ENCODE measurements around the gene LAMC1. TPM values are rescaled to one million over a fixed set of nuclear protein-coding genes. Genes with fewer than 3 reads are reported as not detected.

The LAMC1 gene
- total RNA-seq, 4 donors from 2014 or later = 130 to 315 (median 214) TPM

GRCh38 chr1:183180218-183180617, 157.0 kb downstream of the LAMC1 start:
- peak; percentile 61 to 73 for DNase-seq
- Histone ChIP-seq H3K9me3 (no peaks in the 10 kb centered on the region), H3K4me1 (no peaks in the 10 kb centered on the region), H3K27me3 (no peaks in the 10 kb centered on the region), H3K36me3 (no peaks in the 10 kb centered on the region), H3K27ac (peak overlapping the region; percentile 32 to 54), H3K4me3 (no peak overlapping the region)
- TF ChIP-seq CTCF (IDR thresholded peaks at IDR 0.05) (no peak), POLR2A (IDR thresholded peaks at IDR 0.05) (no peak)
- intact Hi-C loops (cut with DNase I; ENCODE audit: low total_unique reads) = no loop called here

GRCh38 chr1:183180634-183181056, 157.4 kb downstream of the LAMC1 start:
- Histone ChIP-seq H3K4me3 (no peak overlapping the region), H3K36me3 (no peaks in the 10 kb centered on the region), H3K27me3 (no peaks in the 10 kb centered on the region), H3K9me3 (no peaks in the 10 kb centered on the region), H3K4me1 (no peaks in the 10 kb centered on the region), H3K27ac (peak overlapping the region; percentile 32 to 54)
- peak in 1 of 2 donors; percentile 29 for DNase-seq
- intact Hi-C loops (cut with DNase I; ENCODE audit: low total_unique reads) = no loop called here
- no peak for TF ChIP-seq CTCF (IDR thresholded peaks at IDR 0.05)
- no peak for TF ChIP-seq POLR2A (IDR thresholded peaks at IDR 0.05)

- TF ChIP-seq CTCF (IDR thresholded peaks at IDR 0.05) (peak; percentile 22 to 36 (median 28)), POLR2A (IDR thresholded peaks at IDR 0.05) (peak in 1 of 2 donors; percentile 40)
- no peaks in the 10 kb centered on the region for H3K9me3 ChIP-seq
- peak; percentile 24 to 35 for DNase-seq
- intact Hi-C loops (cut with DNase I; ENCODE audit: low total_unique reads) = no loop called here
- H3K36me3 ChIP-seq = no peaks in the 10 kb centered on the region
- H3K27ac ChIP-seq = peak within 1 kb of the TSS in 1 of 2 donors; percentile 51
- H3K27me3 ChIP-seq = no peaks in the 10 kb centered on the region
- H3K4me1 ChIP-seq = no peaks in the 10 kb centered on the region
- H3K4me3 ChIP-seq = peak within 1 kb of the TSS; percentile 24 to 27
Measured at GRCh38 chr1:183185941-183186490, 162.8 kb downstream of the LAMC1 start, which contains the start of gene LAMC2. TSS of gene LAMC2 (plus strand) at chr1:183186264. CDS start at chr1:183186353, 89 bp downstream.

- TF ChIP-seq CTCF (IDR thresholded peaks at IDR 0.05) (no peak), POLR2A (IDR thresholded peaks at IDR 0.05) (no peak)
- H3K27me3 ChIP-seq = no peaks in the 10 kb centered on the region
- no peak overlapping the region for H3K27ac ChIP-seq
- no peaks in the 10 kb centered on the region for H3K9me3 ChIP-seq
- H3K4me3 ChIP-seq = peak overlapping the region in 1 of 2 donors; percentile 24
- no peak for DNase-seq
- no peaks in the 10 kb centered on the region for H3K36me3 ChIP-seq
- H3K4me1 ChIP-seq = no peaks in the 10 kb centered on the region
- intact Hi-C loops (cut with DNase I; ENCODE audit: low total_unique reads) = no loop called here
Measured at GRCh38 chr1:183186841-183187240, 163.6 kb downstream of the LAMC1 start.

GRCh38 chr1:183188240-183188639, 165.0 kb downstream of the LAMC1 start:
- Histone ChIP-seq H3K27ac (no peak overlapping the region), H3K27me3 (no peaks in the 10 kb centered on the region)
- intact Hi-C loops (cut with DNase I; ENCODE audit: low total_unique reads) = no loop called here

More at GRCh38 chr1:183188240-183188639, 165.0 kb downstream of the LAMC1 start:
- DNase-seq = no peak
- no peaks in the 10 kb centered on the region for H3K36me3 ChIP-seq
- no peak overlapping the region for H3K4me3 ChIP-seq
- no peaks in the 10 kb centered on the region for H3K4me1 ChIP-seq
- H3K9me3 ChIP-seq = no peaks in the 10 kb centered on the region
- TF ChIP-seq CTCF (IDR thresholded peaks at IDR 0.05) = no peak
- no peak for TF ChIP-seq POLR2A (IDR thresholded peaks at IDR 0.05)

Measured in uterus (tissue), 4 donors.